Measurements from ENCODE around the gene FUOM. TPM values are rescaled to one million over a fixed set of nuclear protein-coding genes. Genes with fewer than 3 reads are reported as not detected.

The FUOM gene
- total and polyA plus RNA-seq, 2 of the 8 experiments (the other 6 are each of a cell fraction or from before 2014, with no cell fraction given), result 22.0 to 30.4 TPM

- TF ChIP-seq SP2 (IDR thresholded peaks at IDR 0.05; ENCODE audit: low read length), result no peak
Observed at GRCh38 chr10:133393401-133394063, 35.7 kb upstream of the FUOM start (continued).
